ENCODE measurements around the gene GALM.
A peak's percentile ranks its signal among the peaks of the same experiment; 100 is the strongest.
"Not testable (repeated sequence)": the region's sequence is repeated elsewhere in the genome, so short reads cannot be mapped to it uniquely, and the experiment has no call there.

GALM gene

GRCh38 chr2:38742797-38743559 lies 77.1 kb downstream of the GALM start:
- DNase-seq: no peak

GRCh38 chr2:38743672-38744398 lies 77.9 kb downstream of the GALM start:
- DNase-seq: no peak

GRCh38 chr2:38744399-38744780 lies 78.5 kb downstream of the GALM start:
- no peak for DNase-seq

- no peak for DNase-seq
Measured at GRCh38 chr2:38745267-38745666, 79.4 kb downstream of the GALM start.

- DNase-seq: no peak
Measured at GRCh38 chr2:38747007-38747424, 81.1 kb downstream of the GALM start.

GRCh38 chr2:38747819-38748218 lies 81.9 kb downstream of the GALM start:
- no peak for DNase-seq

GRCh38 chr2:38748391-38748790 lies 82.5 kb downstream of the GALM start:
- DNase-seq: no peak

GRCh38 chr2:38748943-38749804 lies 83.3 kb downstream of the GALM start:
- DNase-seq: no peak

- DNase-seq: peak; percentile 30
Measured at GRCh38 chr2:38750011-38750890, 84.3 kb downstream of the GALM start.

- DNase-seq: peak; percentile 99
Measured at GRCh38 chr2:38750891-38751595, 85.1 kb downstream of the GALM start, which contains the start of gene SRSF7. TSS of gene SRSF7 (minus strand) at chr2:38751361. CDS start at chr2:38751256, 105 bp downstream.

- DNase-seq: no peak
Measured at GRCh38 chr2:38751596-38752410, 85.9 kb downstream of the GALM start.

- DNase-seq: no peak
Measured at GRCh38 chr2:38754049-38754448, 88.1 kb downstream of the GALM start.

- no peak for DNase-seq
Measured at GRCh38 chr2:38754506-38754905, 88.6 kb downstream of the GALM start.

GRCh38 chr2:38755891-38756290 lies 90.0 kb downstream of the GALM start:
- DNase-seq: not testable (repeated sequence)

GRCh38 chr2:38763228-38763627 lies 97.3 kb downstream of the GALM start:
- DNase-seq: no peak

- DNase-seq: no peak
Measured at GRCh38 chr2:38763728-38764127, 97.8 kb downstream of the GALM start.

GRCh38 chr2:38765149-38765548 lies 99.2 kb downstream of the GALM start:
- peak; percentile 72 for DNase-seq

- peak; percentile 7 for DNase-seq
Measured at GRCh38 chr2:38765551-38765950, 99.6 kb downstream of the GALM start.

GRCh38 chr2:38771632-38772031 lies 105.7 kb downstream of the GALM start:
- peak; percentile 4 for DNase-seq

Data from fibroblast of skin of back (primary cell).